ENCODE data around the gene PSME3IP1. TPM values are rescaled to one million over a fixed set of nuclear protein-coding genes. Genes with fewer than 3 reads are reported as not detected.

Gene PSME3IP1
- total and polyA plus RNA-seq, 2 experiments from 2014 or later, result 64.2 to 73.2 TPM

DNA sequence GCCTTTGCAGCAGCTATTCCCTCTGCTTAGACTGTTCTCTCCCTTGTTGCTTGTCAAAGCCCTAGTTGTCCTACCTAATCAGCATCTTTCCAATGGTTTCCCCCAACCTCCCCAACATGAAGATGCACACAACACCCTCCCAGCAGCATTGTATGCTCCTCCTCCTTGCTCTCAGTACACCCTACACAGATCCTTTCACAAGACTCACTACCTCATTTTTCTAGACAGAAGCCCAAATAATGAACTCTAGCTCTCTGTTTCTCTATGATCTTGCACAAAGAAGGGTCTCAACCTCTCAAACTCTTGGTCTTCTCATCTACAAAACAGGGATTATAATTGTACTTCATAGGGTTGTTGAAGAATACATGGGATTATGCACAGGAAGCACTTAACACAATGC is 19.4 kb downstream of the PSME3IP1 start:
- H3K27ac ChIP-seq, result no peak overlapping the region
- no peaks in the 10 kb centered on the region for H3K9me2 ChIP-seq (replicated peaks; ENCODE audit: insufficient read depth)
- TF ChIP-seq EZH2 (IDR thresholded peaks at IDR 0.05; ENCODE audit: borderline replicate concordance), result no peak
- TF ChIP-seq, protein P1, sequence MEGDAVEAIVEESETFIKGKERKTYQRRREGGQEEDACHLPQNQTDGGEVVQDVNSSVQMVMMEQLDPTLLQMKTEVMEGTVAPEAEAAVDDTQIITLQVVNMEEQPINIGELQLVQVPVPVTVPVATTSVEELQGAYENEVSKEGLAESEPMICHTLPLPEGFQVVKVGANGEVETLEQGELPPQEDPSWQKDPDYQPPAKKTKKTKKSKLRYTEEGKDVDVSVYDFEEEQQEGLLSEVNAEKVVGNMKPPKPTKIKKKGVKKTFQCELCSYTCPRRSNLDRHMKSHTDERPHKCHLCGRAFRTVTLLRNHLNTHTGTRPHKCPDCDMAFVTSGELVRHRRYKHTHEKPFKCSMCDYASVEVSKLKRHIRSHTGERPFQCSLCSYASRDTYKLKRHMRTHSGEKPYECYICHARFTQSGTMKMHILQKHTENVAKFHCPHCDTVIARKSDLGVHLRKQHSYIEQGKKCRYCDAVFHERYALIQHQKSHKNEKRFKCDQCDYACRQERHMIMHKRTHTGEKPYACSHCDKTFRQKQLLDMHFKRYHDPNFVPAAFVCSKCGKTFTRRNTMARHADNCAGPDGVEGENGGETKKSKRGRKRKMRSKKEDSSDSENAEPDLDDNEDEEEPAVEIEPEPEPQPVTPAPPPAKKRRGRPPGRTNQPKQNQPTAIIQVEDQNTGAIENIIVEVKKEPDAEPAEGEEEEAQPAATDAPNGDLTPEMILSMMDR (IDR thresholded peaks at IDR 0.05; ENCODE audit: poor library complexity), result no peak
- no peak for TF ChIP-seq EZH2phosphoT487 (IDR thresholded peaks at IDR 0.05; ENCODE audit: low read depth, severe bottlenecking, unreplicated experiment)
- H3K79me2 ChIP-seq, result no peaks in the 10 kb centered on the region
- H3K9me3 ChIP-seq (ENCODE audit: low read depth), result no peaks in the 10 kb centered on the region
- H3K36me3 ChIP-seq (replicated peaks; ENCODE audit: insufficient read depth, low read depth), result no peaks in the 10 kb centered on the region
- DNase-seq (ENCODE audit: low spot score), result no peak
- H3K27me3 ChIP-seq, result no peaks in the 10 kb centered on the region
- no peak overlapping the region for H2AFZ ChIP-seq
- H3K4me1 ChIP-seq (ENCODE audit: insufficient read depth), result no peaks in the 10 kb centered on the region
- no peaks in the 10 kb centered on the region for H4K20me1 ChIP-seq (ENCODE audit: insufficient read depth, poor library complexity, severe bottlenecking)
- no peak overlapping the region for H3K4me3 ChIP-seq
- no peak overlapping the region for H3K4me2 ChIP-seq

GRCh38 chr16:57165938-57166337 is 19.9 kb downstream of the PSME3IP1 start:
- Histone ChIP-seq H3K4me2 (no peak overlapping the region), H3K36me3 (replicated peaks; ENCODE audit: insufficient read depth, low read depth) (no peaks in the 10 kb centered on the region), H3K79me2 (no peaks in the 10 kb centered on the region), H3K4me1 (ENCODE audit: insufficient read depth) (no peaks in the 10 kb centered on the region), H3K27me3 (no peaks in the 10 kb centered on the region), H3K4me3 (no peak overlapping the region), H2AFZ (no peak overlapping the region), H3K9me3 (ENCODE audit: low read depth) (no peaks in the 10 kb centered on the region), H3K9me2 (replicated peaks; ENCODE audit: insufficient read depth) (no peaks in the 10 kb centered on the region), H3K27ac (no peak overlapping the region), H4K20me1 (ENCODE audit: insufficient read depth, poor library complexity, severe bottlenecking) (no peaks in the 10 kb centered on the region)
- TF ChIP-seq EZH2 (IDR thresholded peaks at IDR 0.05; ENCODE audit: borderline replicate concordance) (no peak), EZH2phosphoT487 (IDR thresholded peaks at IDR 0.05; ENCODE audit: low read depth, severe bottlenecking, unreplicated experiment) (no peak)
- DNase-seq (ENCODE audit: low spot score), result no peak
- 92% methylated on average over 3 of the region's 3 CpGs for WGBS (ENCODE audit: low lambda C conversion rate, missing lambda C conversion rate)

DNA sequence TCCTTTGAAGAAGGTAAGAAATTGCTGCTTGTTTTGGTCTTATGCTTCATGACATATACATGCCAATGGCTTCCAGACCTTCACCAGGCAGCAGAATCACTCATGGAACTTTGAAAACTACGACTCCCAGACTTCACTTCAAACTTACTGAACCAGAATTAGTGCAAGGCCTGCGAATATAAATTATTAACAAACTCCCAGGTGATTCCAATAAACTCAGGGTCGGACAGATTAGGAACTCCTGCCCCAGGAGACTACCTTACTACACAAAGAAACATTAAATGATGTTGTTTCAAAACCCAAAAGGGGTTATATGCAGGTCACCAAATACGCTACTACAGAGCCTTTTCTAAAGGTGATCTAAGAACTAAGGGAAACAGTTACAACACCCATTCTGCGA is 20.4 kb downstream of the PSME3IP1 start:
- no peaks in the 10 kb centered on the region for H3K9me2 ChIP-seq (replicated peaks; ENCODE audit: insufficient read depth)
- H4K20me1 ChIP-seq (ENCODE audit: insufficient read depth, poor library complexity, severe bottlenecking), result no peaks in the 10 kb centered on the region
- TF ChIP-seq EZH2 (IDR thresholded peaks at IDR 0.05; ENCODE audit: borderline replicate concordance) (no peak), EZH2phosphoT487 (IDR thresholded peaks at IDR 0.05; ENCODE audit: low read depth, severe bottlenecking, unreplicated experiment) (no peak)
- TF ChIP-seq, protein P1 (IDR thresholded peaks at IDR 0.05; ENCODE audit: poor library complexity), result no peak
- H3K36me3 ChIP-seq (replicated peaks; ENCODE audit: insufficient read depth, low read depth), result no peaks in the 10 kb centered on the region
- no peaks in the 10 kb centered on the region for H3K9me3 ChIP-seq (ENCODE audit: low read depth)
- DNase-seq (ENCODE audit: low spot score), result no peak
- no peaks in the 10 kb centered on the region for H3K27me3 ChIP-seq
- 87% methylated on average over 5 of the region's 5 CpGs for WGBS (ENCODE audit: low lambda C conversion rate, missing lambda C conversion rate)
- no peak overlapping the region for H3K4me3 ChIP-seq
- no peak overlapping the region for H3K4me2 ChIP-seq
- H3K4me1 ChIP-seq (ENCODE audit: insufficient read depth), result no peaks in the 10 kb centered on the region
- H3K27ac ChIP-seq, result no peak overlapping the region
- H3K79me2 ChIP-seq, result no peaks in the 10 kb centered on the region
- no peak overlapping the region for H2AFZ ChIP-seq

GRCh38 chr16:57163842-57164241 is 22.0 kb downstream of the PSME3IP1 start:
- H3K27ac ChIP-seq, result no peak overlapping the region
- no peaks in the 10 kb centered on the region for H3K36me3 ChIP-seq (replicated peaks; ENCODE audit: insufficient read depth, low read depth)
- no peaks in the 10 kb centered on the region for H3K27me3 ChIP-seq
- no peaks in the 10 kb centered on the region for H3K79me2 ChIP-seq
- H3K9me2 ChIP-seq (replicated peaks; ENCODE audit: insufficient read depth), result no peaks in the 10 kb centered on the region
- WGBS (ENCODE audit: low lambda C conversion rate, missing lambda C conversion rate), result 47% methylated on average over 1 of the region's 1 CpG
- no peak overlapping the region for H3K4me3 ChIP-seq
- TF ChIP-seq EZH2 (IDR thresholded peaks at IDR 0.05; ENCODE audit: borderline replicate concordance), result no peak
- no peaks in the 10 kb centered on the region for H3K9me3 ChIP-seq (ENCODE audit: low read depth)
- H2AFZ ChIP-seq, result no peak overlapping the region
- DNase-seq (ENCODE audit: low spot score), result no peak
- no peaks in the 10 kb centered on the region for H4K20me1 ChIP-seq (ENCODE audit: insufficient read depth, poor library complexity, severe bottlenecking)
- no peak overlapping the region for H3K4me2 ChIP-seq
- no peaks in the 10 kb centered on the region for H3K4me1 ChIP-seq (ENCODE audit: insufficient read depth)
